ENCODE data around the gene BECN2. TPM values are rescaled to one million over a fixed set of nuclear protein-coding genes. Genes with fewer than 3 reads are reported as not detected.

The BECN2 gene
- total and polyA plus RNA-seq, 2 experiments from 2014 or later = not detected

GRCh38 chr1:241950390-241950789 is 7.2 kb upstream of the BECN2 start:
- H3K4me2 ChIP-seq = no peak overlapping the region
- H3K9me2 ChIP-seq (replicated peaks; ENCODE audit: insufficient read depth) = no peaks in the 10 kb centered on the region
- 54% methylated on average over 5 of the region's 5 CpGs for WGBS (ENCODE audit: low lambda C conversion rate, missing lambda C conversion rate)
- H3K9me3 ChIP-seq (ENCODE audit: low read depth) = no peaks in the 10 kb centered on the region
- H4K20me1 ChIP-seq (ENCODE audit: insufficient read depth, poor library complexity, severe bottlenecking) = no peaks in the 10 kb centered on the region
- H3K4me1 ChIP-seq (ENCODE audit: insufficient read depth) = no peaks in the 10 kb centered on the region
- DNase-seq (ENCODE audit: low spot score) = no peak
- no peak overlapping the region for H2AFZ ChIP-seq
- no peak overlapping the region for H3K27ac ChIP-seq
- H3K36me3 ChIP-seq (replicated peaks; ENCODE audit: insufficient read depth, low read depth) = no peaks in the 10 kb centered on the region
- H3K4me3 ChIP-seq = no peak overlapping the region
- no peak for TF ChIP-seq CTCF (IDR thresholded peaks at IDR 0.05; ENCODE audit: poor library complexity)
- no peak for TF ChIP-seq EZH2phosphoT487 (IDR thresholded peaks at IDR 0.05; ENCODE audit: low read depth, severe bottlenecking, unreplicated experiment)
- no peak for TF ChIP-seq EZH2 (IDR thresholded peaks at IDR 0.05; ENCODE audit: borderline replicate concordance)
- no peaks in the 10 kb centered on the region for H3K27me3 ChIP-seq
- no peaks in the 10 kb centered on the region for H3K79me2 ChIP-seq

GRCh38 chr1:241962153-241962552 is 4.6 kb downstream of the BECN2 start:
- TF ChIP-seq EZH2phosphoT487 (IDR thresholded peaks at IDR 0.05; ENCODE audit: low read depth, severe bottlenecking, unreplicated experiment) (no peak), CTCF (IDR thresholded peaks at IDR 0.05; ENCODE audit: poor library complexity) (no peak)
- Histone ChIP-seq H3K4me3 (no peak overlapping the region), H2AFZ (no peak overlapping the region), H3K9me2 (replicated peaks; ENCODE audit: insufficient read depth) (no peaks in the 10 kb centered on the region), H3K4me2 (no peak overlapping the region), H3K36me3 (replicated peaks; ENCODE audit: insufficient read depth, low read depth) (no peaks in the 10 kb centered on the region), H3K9me3 (ENCODE audit: low read depth) (no peaks in the 10 kb centered on the region), H3K79me2 (no peaks in the 10 kb centered on the region), H4K20me1 (ENCODE audit: insufficient read depth, poor library complexity, severe bottlenecking) (no peaks in the 10 kb centered on the region), H3K4me1 (ENCODE audit: insufficient read depth) (no peaks in the 10 kb centered on the region), H3K27ac (no peak overlapping the region), H3K27me3 (no peaks in the 10 kb centered on the region)
- WGBS (ENCODE audit: low lambda C conversion rate, missing lambda C conversion rate) = 88% methylated on average over 2 of the region's 2 CpGs
- DNase-seq (ENCODE audit: low spot score) = no peak

GRCh38 chr1:241963722-241964121 is 6.2 kb downstream of the BECN2 start:
- no peak for TF ChIP-seq CTCF (IDR thresholded peaks at IDR 0.05; ENCODE audit: poor library complexity)
- no peak for TF ChIP-seq EZH2 (IDR thresholded peaks at IDR 0.05; ENCODE audit: borderline replicate concordance)
- no peak for TF ChIP-seq EZH2phosphoT487 (IDR thresholded peaks at IDR 0.05; ENCODE audit: low read depth, severe bottlenecking, unreplicated experiment)
- H4K20me1 ChIP-seq (ENCODE audit: insufficient read depth, poor library complexity, severe bottlenecking) = no peaks in the 10 kb centered on the region
- H3K79me2 ChIP-seq = no peaks in the 10 kb centered on the region
- H3K9me3 ChIP-seq (ENCODE audit: low read depth) = no peaks in the 10 kb centered on the region
- DNase-seq (ENCODE audit: low spot score) = no peak
- no peaks in the 10 kb centered on the region for H3K4me1 ChIP-seq (ENCODE audit: insufficient read depth)
- H3K4me2 ChIP-seq = no peak overlapping the region
- no peak overlapping the region for H2AFZ ChIP-seq
- H3K36me3 ChIP-seq (replicated peaks; ENCODE audit: insufficient read depth, low read depth) = no peaks in the 10 kb centered on the region
- H3K4me3 ChIP-seq = no peak overlapping the region
- H3K9me2 ChIP-seq (replicated peaks; ENCODE audit: insufficient read depth) = no peaks in the 10 kb centered on the region
- no peak overlapping the region for H3K27ac ChIP-seq
- no peaks in the 10 kb centered on the region for H3K27me3 ChIP-seq
